HG02840 (cell line): ENCODE measurements around the gene ECSCR.
A peak's percentile ranks its signal among the peaks of the same experiment; 100 is the strongest.
"Not testable (repeated sequence)": the region's sequence is repeated elsewhere in the genome, so short reads cannot be mapped to it uniquely, and the experiment has no call there.

ENCODE experiments used
- ATAC-seq: cut with Tn5 transposase; IDR thresholded peaks from one replicate; pipeline ENCODE4 v1.9.1; 2021; ENCODE audit warnings: mild to moderate bottlenecking, moderate library complexity, moderate number of reproducible peaks; ENCODE audit not compliant: unreplicated experiment, low FRiP score

Gene ECSCR

DNA sequence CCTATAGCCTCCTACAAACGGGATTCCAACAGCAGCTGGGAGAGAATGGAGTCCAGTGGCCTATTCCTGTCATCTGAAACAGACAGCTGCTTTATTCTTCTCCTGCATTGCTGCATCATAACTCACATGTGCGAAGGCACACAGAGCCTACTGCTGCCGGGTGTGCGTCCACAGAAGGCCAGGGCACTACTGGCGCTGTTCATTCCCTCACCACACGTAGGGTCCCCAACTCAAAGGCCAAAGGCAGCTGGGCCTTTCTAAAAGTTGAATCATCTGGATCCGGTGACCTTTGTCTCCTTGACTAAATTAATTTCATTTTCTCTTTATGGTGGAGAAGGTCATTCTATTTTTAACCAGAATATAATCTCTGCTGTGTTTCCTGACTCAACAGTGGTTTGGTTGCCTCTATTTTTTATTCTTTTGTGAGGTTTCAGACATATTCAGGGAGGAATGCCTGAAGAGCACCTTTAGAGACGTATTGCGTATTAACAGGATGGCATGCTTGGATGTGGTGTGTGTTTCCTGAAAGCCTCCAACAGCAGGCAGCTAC lies 47.9 kb downstream of the ECSCR start:
- no peak for ATAC-seq

DNA sequence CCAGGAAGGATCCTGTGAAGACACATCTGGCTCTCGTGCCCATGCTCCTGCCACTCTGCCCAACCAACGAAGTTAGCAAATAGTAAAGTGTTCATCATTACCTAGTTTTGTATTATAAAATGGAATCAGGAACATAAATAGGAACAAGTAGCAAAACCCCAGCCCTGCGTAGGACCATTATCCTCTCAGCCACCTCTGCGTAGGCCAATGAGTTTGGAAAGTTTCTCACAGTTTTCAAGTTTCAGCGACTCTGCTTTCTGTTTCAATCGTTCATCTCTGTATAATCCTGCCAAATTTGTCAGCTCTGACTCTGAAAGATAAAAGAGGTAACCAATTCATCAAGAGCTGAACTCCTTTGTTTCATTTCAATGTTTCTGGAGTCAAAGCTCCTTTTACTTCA lies 48.6 kb downstream of the ECSCR start:
- no peak for ATAC-seq

DNA sequence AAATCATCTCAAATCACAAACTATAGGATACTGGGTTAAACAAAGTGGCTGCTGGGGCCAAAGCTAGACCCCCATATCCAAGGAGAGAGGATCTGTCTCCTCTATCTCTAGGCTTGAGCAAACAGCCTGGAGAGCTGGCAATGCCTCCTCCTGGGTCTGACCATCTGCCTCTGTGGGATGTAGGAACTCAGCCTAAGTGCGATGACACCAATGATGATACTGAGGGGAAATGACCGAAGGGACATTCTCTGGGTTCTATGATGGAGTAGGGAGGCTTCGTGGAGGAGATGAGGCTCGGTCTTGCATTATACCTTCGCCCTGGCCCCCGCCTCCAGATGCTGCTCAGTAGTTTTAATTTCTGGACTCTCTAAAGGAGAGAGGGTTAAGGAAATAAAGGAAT lies 49.4 kb downstream of the ECSCR start:
- no peak for ATAC-seq

DNA sequence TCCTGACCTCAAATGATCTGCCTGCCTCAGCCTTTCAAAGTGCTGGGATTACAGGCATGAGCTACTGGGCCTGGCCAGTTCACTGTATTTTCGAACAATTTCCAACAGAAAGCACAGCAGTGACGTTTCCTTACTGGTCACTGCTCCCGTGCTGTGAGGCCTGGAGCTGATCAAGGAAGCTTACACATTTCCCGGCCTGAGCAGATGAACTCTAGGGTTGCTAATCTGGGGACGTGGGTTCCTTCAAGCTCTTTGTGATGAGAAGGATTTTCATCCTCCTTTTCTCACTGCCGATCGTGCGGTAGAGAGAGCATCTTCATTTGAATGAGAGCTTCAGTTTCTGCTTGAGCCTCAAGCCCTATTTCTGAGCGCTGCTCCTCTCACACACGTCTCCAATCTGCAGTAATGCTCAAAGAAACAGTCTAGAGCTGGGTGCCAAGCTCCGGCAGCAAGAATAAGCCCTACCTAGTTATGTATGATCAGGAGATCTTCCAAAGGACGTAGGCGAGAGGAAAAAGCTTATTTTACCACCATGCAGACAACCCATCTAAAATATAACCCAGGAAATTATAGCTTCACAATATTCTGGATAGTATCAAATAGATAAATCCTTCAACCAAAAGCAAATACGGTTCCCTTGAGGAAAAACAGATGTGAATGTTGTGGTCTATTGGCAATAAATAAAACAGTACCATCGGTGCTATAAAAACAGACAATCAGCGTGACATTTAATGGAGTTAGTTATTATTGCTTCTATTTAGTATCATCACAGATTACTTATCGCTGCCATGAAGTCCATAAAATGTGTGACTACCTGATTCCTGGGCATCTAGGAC lies 51.3 kb downstream of the ECSCR start:
- ATAC-seq: no peak

DNA sequence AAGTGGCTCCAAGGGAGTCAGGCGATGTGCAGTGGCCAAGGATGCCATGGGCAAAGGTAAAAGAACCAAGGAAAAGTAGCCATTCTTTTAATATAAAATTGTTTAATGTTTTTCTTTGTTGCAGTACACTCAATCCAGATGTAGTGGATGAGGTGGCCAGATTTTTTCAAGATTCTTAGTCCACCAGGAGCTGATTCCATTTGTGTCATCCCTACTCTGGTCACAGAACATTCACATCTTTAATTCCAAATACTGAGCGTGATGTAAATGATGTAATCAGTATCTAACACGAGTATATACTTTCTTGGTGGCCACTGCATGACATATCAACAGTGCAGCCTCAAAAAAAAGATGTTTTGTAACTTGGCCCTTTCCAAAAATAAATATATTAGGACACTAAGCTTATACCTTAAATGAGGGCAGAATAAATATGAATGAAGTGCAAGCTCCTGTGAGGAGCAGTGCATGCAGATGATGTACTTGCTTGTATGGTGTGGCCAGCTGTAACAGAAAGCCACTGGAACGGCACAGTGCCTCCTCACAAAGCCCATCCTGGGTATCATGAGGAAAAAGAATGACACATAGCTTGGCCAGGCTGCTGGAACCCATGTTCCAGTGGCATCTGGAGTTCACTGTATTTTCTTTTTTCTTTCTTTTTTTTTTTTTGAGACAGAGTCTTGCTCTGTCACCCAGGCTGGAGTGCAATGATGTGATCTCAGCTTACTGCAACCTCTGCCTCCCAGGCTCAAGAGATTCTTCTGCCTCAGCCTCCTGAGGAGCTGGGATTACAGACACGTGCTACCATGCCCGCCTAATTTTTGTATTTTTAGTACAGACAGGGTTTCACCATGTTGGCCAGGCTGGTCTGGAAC lies 52.2 kb downstream of the ECSCR start:
- ATAC-seq: no peak

DNA sequence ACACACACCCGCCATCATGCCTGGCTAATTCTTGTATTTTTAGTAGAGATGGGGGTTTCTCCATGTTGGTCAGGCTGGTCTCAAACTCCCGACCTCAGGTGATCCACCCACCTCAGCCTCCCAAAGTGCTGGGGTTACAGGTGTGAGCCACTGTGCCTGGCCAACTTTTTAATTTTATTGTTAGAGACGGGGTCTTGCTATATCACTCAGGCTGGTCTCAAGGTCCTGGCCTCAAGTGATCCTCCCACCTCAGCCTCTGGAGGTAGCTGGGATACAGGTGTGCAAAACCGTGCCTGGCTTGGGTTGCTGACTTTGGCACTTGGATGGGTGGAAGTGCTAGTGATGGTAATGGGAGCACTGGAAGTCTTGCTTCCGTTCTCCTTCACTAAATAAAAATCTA lies 53.4 kb downstream of the ECSCR start:
- ATAC-seq: not testable (repeated sequence)

DNA sequence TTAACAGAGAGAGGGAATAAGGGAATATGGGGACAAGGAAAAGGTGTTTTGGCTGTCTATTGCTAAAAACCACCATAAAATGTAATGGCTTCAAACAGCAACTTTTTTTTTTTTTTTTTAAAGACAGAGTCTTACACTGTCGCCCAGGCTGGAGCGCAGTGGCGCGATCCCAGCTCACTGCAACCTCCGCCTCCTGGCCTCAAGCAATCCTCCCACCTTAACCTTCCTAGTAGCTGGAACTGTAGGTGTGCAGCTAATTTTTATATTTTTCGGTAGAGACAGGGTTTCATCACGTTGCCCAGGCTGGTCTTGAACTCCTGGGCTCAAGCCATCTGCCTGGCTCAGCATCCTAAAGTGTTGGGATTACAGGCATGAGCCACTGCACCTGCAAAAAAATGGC lies 54.4 kb downstream of the ECSCR start:
- no peak for ATAC-seq

DNA sequence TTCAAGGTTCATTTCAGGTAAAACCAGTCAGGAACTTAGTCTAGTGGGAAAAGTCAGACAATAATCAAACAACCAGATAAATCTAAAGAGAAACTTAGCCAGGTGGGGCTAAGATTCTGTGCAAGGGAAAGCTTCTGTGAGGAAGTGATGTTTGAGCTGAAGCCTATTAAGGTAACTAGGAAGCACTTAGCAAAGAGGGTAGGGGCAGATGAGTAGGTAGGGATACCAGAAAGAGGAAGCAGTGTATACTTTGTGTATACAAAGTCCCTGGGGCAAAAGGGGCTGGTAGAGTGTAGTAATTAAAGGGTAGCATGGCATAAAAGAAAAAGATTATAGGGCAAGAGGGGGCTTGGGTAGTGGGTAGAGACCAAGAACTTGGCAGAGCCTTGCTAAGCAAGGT lies 55.0 kb downstream of the ECSCR start:
- ATAC-seq: no peak

DNA sequence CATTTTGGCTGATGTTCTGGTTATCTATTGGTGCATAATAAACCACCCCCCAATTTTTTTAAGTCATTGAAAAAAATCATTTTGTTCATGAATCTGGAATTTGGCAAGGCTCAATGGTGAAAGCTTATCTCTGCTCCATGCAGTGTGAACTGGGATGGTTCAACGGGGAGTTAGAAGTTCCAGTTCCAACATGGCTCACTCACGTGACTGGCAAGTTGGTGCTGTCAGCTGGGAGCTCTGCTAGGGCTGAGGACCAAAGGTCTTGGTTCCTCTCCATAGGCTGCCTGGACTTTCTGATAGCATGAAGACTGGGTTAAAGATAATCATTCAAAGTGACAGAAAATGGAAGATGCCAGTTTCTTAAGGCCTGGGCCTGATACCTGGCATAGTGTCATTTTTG lies 55.6 kb downstream of the ECSCR start:
- ATAC-seq: no peak

DNA sequence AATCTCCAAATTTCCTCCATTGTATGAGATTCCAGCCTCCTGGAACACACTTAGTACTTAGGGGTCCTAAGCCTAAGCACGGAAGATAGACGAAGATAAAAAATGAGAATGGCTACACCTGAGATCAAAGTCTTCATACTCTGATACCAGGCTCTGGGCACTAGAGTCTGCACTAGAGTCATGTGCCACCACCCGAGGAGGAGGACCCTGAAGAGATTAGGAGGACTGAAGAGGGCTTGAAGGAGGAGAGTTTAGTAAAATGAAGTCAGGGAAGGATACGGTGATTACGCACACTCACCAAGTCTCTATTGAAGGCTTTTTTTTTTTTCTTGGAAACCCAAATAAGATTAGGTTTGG lies 58.1 kb downstream of the ECSCR start:
- no peak for ATAC-seq

DNA sequence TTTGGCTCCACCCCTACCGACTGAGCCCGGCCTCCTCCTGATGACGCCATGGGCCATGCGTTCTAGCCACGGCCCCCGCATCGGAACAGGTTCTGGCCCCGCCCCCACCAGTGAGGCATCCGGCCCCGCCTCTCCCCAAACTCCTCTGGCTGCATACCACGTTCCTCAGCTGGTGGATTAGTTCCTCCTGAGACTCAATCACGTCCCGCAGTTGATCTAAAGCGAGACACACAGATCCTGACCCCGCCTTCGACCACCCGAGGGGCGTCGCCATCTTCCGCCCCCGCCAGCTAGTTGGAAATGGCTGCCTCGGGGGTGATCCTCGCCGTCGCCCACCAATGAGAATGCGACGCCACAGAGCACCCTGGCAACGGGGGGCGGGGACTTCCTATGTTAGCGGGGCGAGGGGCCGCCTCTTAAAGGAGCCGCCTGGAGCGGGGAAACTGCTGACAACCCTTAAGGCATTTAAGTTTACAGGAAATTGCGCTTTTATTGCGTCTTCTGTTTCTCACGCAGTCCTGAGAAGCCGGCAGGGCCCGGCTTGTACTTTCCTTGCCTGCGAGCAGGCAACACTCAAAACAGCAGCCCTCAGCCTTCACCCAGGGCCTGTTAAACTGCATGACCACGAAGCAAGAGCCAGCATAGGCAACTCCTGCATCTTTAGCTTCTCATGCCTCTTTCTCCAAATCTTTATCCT lies 58.6 kb downstream of the ECSCR start, which contains the start of gene SPATA24:
Gene SPATA24 (minus strand): TSS at position 303 of the 697 bp plus-strand sequence. CDS start 29 bp downstream, at position 274.
- peak; percentile 83 for ATAC-seq

DNA sequence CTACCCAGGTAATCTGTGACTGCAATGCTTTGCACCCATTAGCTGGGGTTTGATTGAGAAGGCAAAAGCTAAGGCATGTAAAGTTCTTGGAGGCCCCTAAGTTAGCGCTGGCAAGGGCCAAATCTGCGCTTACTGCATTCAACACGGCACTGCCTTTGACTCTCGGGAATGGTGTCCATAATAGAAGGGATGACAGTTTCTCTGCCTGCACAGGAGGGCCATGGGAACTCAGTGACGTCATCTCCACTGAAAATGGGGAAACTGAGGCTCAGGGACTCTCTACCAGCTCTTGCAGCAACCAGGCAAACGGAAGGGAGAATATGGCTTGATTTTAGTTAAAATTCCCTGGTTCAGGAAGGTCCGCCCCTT lies 59.1 kb downstream of the ECSCR start:
- no peak for ATAC-seq

DNA sequence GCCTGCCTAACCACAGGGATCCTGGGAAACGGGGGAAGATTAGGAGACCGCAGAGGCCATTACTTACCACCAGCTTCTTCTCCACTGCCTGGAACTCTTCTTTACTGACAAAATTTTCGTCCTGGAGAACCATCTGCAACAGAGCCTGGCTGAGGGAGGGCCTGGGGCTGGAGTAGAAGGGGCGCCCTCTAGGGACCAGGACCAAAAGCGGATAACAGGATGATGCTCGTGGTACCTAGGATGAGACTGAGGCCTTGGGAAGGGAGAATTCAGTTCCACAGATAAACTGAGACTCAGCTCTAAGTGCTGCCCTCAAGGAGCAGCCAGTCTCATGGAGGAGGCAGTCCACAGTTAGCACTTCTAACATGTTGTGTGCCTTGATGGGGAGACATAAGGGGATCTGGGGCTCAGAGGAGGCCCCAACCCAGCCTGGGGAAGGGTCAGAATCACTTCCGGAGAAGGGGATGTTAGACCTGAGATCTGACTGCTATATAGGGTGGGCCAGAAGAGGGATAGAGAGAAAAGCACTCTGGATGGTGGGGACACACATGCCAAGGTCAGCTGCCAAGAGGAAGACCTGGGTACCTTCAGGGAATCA lies 59.9 kb downstream of the ECSCR start:
- no peak for ATAC-seq

DNA sequence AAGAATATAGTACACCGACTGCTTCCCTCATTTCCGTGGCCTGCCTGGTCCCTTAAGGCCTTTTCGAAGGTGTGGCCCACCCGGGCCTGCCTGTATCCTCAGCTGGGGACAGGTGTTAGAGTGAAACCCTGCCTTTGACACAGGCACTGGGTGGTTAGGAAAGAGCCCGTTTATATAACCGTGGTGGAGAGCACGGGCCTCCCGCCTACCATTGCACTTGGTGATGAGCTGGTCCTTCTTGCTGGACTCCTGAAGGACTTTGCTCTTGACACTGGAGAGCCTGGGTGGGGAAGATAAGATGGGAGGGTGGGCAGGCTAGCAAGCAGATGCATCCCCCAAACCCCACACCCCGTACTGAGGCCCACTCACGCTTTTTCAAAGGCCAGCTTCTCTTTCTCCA lies 61.0 kb downstream of the ECSCR start:
- no peak for ATAC-seq

DNA sequence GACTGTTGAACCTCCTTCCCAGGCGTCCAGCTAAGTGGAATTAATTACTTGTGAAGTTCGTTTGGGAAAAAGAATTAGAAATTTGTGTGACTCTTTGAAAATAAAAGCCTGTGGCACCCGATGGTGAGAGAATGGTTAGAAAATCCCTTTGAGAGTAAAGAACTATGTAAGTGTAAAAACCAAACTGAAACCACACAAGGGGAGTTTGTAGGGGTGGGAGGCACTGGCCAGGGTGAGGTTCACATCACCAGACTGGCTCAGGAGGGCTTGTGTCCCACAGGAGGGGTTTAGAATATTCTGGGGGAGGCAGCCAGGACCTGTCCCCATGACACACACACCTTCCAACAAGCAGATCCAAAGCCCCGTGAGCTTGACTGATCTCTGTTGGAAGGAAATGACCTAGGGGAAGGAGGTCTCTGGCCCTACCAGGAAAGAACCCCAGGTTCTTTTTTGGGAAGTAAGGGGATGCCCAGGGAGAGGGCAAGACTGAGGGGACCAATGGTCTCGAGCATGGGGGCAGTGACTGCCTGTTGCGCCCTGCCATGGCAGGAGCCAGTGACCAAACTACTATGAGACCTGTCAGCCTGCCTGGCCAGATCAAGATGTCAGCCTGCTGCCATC lies 62.9 kb downstream of the ECSCR start:
- no peak for ATAC-seq
